Hematopoietic multipotent progenitor cell treated with erythropoietin and hydrocortisone succinate and interleukin-3 and kit ligand, for 6 days (in vitro differentiated cells): ENCODE results near the gene PCCA.
"Not testable (repeated sequence)": the region's sequence is repeated elsewhere in the genome, so short reads cannot be mapped to it uniquely, and the experiment has no call there.

Experiments used
- DNase-seq: peaks from one replicate; pipeline ENCODE4 v3.0.0-alpha.2; 2015

The PCCA gene

GRCh38 chr13:100315522-100315921, 226.6 kb downstream of the PCCA start:
- DNase-seq, result no peak

- not testable (repeated sequence) for DNase-seq
These were observed 229.6 kb downstream of the PCCA start for GRCh38 chr13:100318473-100318872.

- no peak for DNase-seq
These were observed 235.0 kb downstream of the PCCA start for GRCh38 chr13:100323937-100324336.

- DNase-seq, result no peak
These were observed 241.8 kb downstream of the PCCA start for GRCh38 chr13:100330662-100331061.

GRCh38 chr13:100333141-100333540, 244.2 kb downstream of the PCCA start:
- no peak for DNase-seq

GRCh38 chr13:100334214-100334613, 245.3 kb downstream of the PCCA start:
- DNase-seq, result no peak

- no peak for DNase-seq
These were observed 248.1 kb downstream of the PCCA start for GRCh38 chr13:100336795-100337516.

- no peak for DNase-seq
These were observed 249.4 kb downstream of the PCCA start for GRCh38 chr13:100338275-100338674.

- DNase-seq, result no peak
These were observed 250.6 kb downstream of the PCCA start for GRCh38 chr13:100339411-100339940.

- DNase-seq, result no peak
These were observed 252.0 kb downstream of the PCCA start for GRCh38 chr13:100340865-100341264.

GRCh38 chr13:100341327-100341726, 252.4 kb downstream of the PCCA start:
- DNase-seq, result no peak

- DNase-seq, result no peak
These were observed 255.7 kb downstream of the PCCA start for GRCh38 chr13:100344544-100344943.

GRCh38 chr13:100347968-100348367, 259.1 kb downstream of the PCCA start:
- DNase-seq, result no peak

GRCh38 chr13:100349594-100349993, 260.7 kb downstream of the PCCA start:
- no peak for DNase-seq

GRCh38 chr13:100350601-100351000, 261.7 kb downstream of the PCCA start:
- no peak for DNase-seq

GRCh38 chr13:100356426-100356825, 267.5 kb downstream of the PCCA start:
- DNase-seq, result no peak

- no peak for DNase-seq
These were observed 268.0 kb downstream of the PCCA start for GRCh38 chr13:100356889-100357288.

- no peak for DNase-seq
These were observed 268.9 kb downstream of the PCCA start for GRCh38 chr13:100357764-100358163.

- DNase-seq, result no peak
These were observed 272.6 kb downstream of the PCCA start for GRCh38 chr13:100361504-100361903.

- no peak for DNase-seq
These were observed 273.5 kb downstream of the PCCA start for GRCh38 chr13:100362371-100362770.

- DNase-seq, result no peak
These were observed 273.9 kb downstream of the PCCA start for GRCh38 chr13:100362781-100363180.

- DNase-seq, result no peak
These were observed 274.4 kb downstream of the PCCA start for GRCh38 chr13:100363285-100363711.

- DNase-seq, result no peak
These were observed 275.0 kb downstream of the PCCA start for GRCh38 chr13:100363874-100364273.

- DNase-seq, result no peak
These were observed 275.7 kb downstream of the PCCA start for GRCh38 chr13:100364591-100364990.

GRCh38 chr13:100365680-100366079, 276.8 kb downstream of the PCCA start:
- no peak for DNase-seq
